ENCODE measurements around the gene SYMPK.

GRCh38 chr19:45780146-45780447 is 82.8 kb downstream of the SYMPK start:
- TF ChIP-seq CTCF (conservative IDR thresholded peaks at IDR 0.05; ENCODE audit: low read depth, low read length) (no peak), EZH2 (IDR thresholded peaks at IDR 0.05; ENCODE audit: borderline replicate concordance, low read depth, low read length, poor library complexity, severe bottlenecking) (no peak)

Data from A673 (cell line).